Measurements from ENCODE around the gene APBA2. TPM values are rescaled to one million over a fixed set of nuclear protein-coding genes. Genes with fewer than 3 reads are reported as not detected.

APBA2 gene
- total RNA-seq, 5 donors from 2014 or later (not counting 1 experiment from before 2014, with no cell fraction given): 78.9 to 118 (median 94.9) TPM

DNA sequence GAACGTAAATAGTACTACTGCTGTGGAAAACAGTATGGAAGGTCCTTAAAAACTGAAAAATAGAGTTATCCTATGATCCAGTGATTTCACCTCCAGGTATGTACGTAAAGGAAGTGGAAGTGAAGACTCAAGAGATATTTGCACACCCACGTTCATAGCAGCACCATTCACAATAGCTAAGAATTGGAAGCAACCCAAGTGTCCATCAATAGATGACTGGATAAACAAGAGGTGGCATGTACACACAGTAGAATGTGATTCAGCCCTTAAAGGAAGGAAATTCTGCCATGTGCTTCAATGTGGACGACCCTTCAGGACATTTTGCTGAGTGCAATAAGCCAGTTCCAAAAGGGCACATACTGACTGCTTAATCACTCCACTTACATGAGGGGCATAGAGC, 188.3 kb downstream of the APBA2 start:
- Mint-ChIP-seq H3K9me3 (peaks cover 0 to 4% (median 2%) of the 10 kb centered on the region in 3 donors), H3K27ac (no peak overlapping the region), H3K36me3 (peaks cover 41% of the 10 kb centered on the region), H3K27me3 (no peaks in the 10 kb centered on the region), H3K4me3 (no peak overlapping the region), H3K4me1 (peaks cover 0 to 5% (median 5%) of the 10 kb centered on the region in 3 donors)
- no CpG with 5 or more reads among the region's 4 CpGs for WGBS (ENCODE audit: insufficient coverage)
- Histone ChIP-seq H3K27ac (ENCODE audit: low read length) (no peak overlapping the region), H3K9me3 (no peaks in the 10 kb centered on the region), H3K27me3 (replicated peaks in 1 of 2; ENCODE audit: control insufficient read depth in 2 of 2, extremely low read depth in 1 of 2, insufficient read depth in 2 of 2, low read length in 1 of 2) (no peaks in the 10 kb centered on the region), H3K4me3 (ENCODE audit: control insufficient read depth in 1 of 2, extremely low read depth in 1 of 2, low read length in 1 of 2) (no peak overlapping the region), H3K36me3 (ENCODE audit: control insufficient read depth in 2 of 2, extremely low read depth in 1 of 2, insufficient read depth in 1 of 2, low read length in 1 of 2) (peaks cover 4 to 23% of the 10 kb centered on the region in 2 donors), H3K4me1 (ENCODE audit: control insufficient read depth in 1 of 2, extremely low read depth in 1 of 2, insufficient read depth in 2 of 2, low read length in 2 of 2) (no peaks in the 10 kb centered on the region)
- DNase-seq (no peak), ATAC-seq (replicated peaks in 1 of 4) (no peak)
- CTCF ChIA-PET: no interaction called here
- POLR2A ChIA-PET: no interaction called here

DNA sequence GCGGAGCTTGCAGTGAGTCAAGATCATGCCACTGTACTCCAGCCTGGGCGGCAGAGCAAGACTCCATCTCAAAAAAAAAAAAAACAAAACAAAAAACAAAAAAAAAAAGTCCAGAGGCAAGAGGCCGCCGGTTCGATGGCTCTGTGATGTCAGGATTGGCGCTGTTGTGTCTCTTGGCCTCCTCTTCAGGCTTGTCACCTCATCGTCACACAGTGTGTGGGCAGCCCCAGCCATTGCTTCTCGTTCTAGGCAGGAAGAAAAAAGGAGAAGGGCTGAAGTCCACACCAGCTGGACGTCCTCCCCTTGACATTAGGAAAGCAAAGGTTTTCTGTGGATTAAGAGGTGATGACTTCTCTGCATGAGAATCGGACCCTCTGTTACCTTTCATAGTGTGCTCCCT, 192.8 kb downstream of the APBA2 start:
- ATAC-seq (replicated peaks in 1 of 4) (no peak), DNase-seq (no peak)
- H3K4me1 ChIP-seq (ENCODE audit: control insufficient read depth in 1 of 2, extremely low read depth in 1 of 2, insufficient read depth in 2 of 2, low read length in 2 of 2): no peaks in the 10 kb centered on the region
- CTCF ChIA-PET: interaction anchor here in 1 of 2 donors (0.5 to 0.6 kb wide), 2 partner anchors 12 to 542 kb away, joined by 3 to 4 read pairs; no protein-coding TSS in a partner anchor
- 94% methylated on average over 6 of the region's 10 CpGs for whole genome bisulfite sequencing (ENCODE audit: insufficient coverage)
- no peak overlapping the region for H3K4me3 Mint-ChIP-seq
- peaks cover 50% of the 10 kb centered on the region for H3K36me3 Mint-ChIP-seq
- H3K9me3 ChIP-seq: no peaks in the 10 kb centered on the region
- no peak overlapping the region for H3K27ac ChIP-seq (ENCODE audit: low read length)
- peaks cover 0 to 2% (median 0%) of the 10 kb centered on the region in 3 donors for H3K4me1 Mint-ChIP-seq
- H3K27me3 ChIP-seq (replicated peaks in 1 of 2; ENCODE audit: control insufficient read depth in 2 of 2, extremely low read depth in 1 of 2, insufficient read depth in 2 of 2, low read length in 1 of 2): no peaks in the 10 kb centered on the region
- no peak overlapping the region for H3K4me3 ChIP-seq (ENCODE audit: control insufficient read depth in 1 of 2, extremely low read depth in 1 of 2, low read length in 1 of 2)
- H3K36me3 ChIP-seq (ENCODE audit: control insufficient read depth in 2 of 2, extremely low read depth in 1 of 2, insufficient read depth in 1 of 2, low read length in 1 of 2): peaks cover 7 to 28% of the 10 kb centered on the region in 2 donors
- H3K9me3 Mint-ChIP-seq: no peaks in the 10 kb centered on the region
- POLR2A ChIA-PET: no interaction called here
- no peaks in the 10 kb centered on the region for H3K27me3 Mint-ChIP-seq
- no peak overlapping the region for H3K27ac Mint-ChIP-seq

DNA sequence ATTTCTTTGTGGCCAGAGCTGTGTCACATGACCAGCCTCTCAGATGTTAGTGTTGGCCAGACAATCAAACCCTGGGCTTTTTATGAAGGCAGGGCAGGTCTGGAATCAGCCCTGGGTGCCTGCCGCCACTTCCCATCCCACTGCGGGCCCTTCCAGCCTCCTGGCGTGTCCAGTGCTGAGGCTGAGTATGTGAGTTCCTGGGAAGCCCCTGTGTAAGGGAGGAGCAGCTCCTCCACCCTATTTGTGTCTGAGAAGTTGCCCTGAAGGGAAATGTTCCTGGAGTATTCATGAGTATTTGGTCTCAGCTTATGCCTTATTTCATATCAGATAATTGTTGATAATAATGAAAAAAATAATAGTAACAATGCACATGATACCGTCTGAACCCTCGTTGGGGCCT, 193.7 kb downstream of the APBA2 start:
- ATAC-seq (replicated peaks in 1 of 4): no peak
- no CpG with 5 or more reads among the region's 5 CpGs for WGBS (ENCODE audit: insufficient coverage)
- ChIA-PET POLR2A (interaction anchor here (0.6 kb wide), 2 partner anchors 806 to 848 kb away, joined by 3 read pairs; no protein-coding TSS in a partner anchor), CTCF (no interaction called here)
- Mint-ChIP-seq H3K4me3 (no peak overlapping the region), H3K9me3 (peaks cover 0 to under 1% (median 0%) of the 10 kb centered on the region in 3 donors), H3K27me3 (no peaks in the 10 kb centered on the region), H3K4me1 (no peaks in the 10 kb centered on the region), H3K27ac (no peak overlapping the region), H3K36me3 (peaks cover 52% of the 10 kb centered on the region)
- no peaks in the 10 kb centered on the region for H3K27me3 ChIP-seq (replicated peaks in 1 of 2; ENCODE audit: control insufficient read depth in 2 of 2, extremely low read depth in 1 of 2, insufficient read depth in 2 of 2, low read length in 1 of 2)
- no peaks in the 10 kb centered on the region for H3K4me1 ChIP-seq (ENCODE audit: control insufficient read depth in 1 of 2, extremely low read depth in 1 of 2, insufficient read depth in 2 of 2, low read length in 2 of 2)
- H3K4me3 ChIP-seq (ENCODE audit: control insufficient read depth in 1 of 2, extremely low read depth in 1 of 2, low read length in 1 of 2): no peak overlapping the region
- no peak for DNase-seq
- H3K36me3 ChIP-seq (ENCODE audit: control insufficient read depth in 2 of 2, extremely low read depth in 1 of 2, insufficient read depth in 1 of 2, low read length in 1 of 2): peaks cover 7 to 28% of the 10 kb centered on the region in 2 donors
- no peak overlapping the region for H3K27ac ChIP-seq (ENCODE audit: low read length)
- H3K9me3 ChIP-seq: no peaks in the 10 kb centered on the region

GRCh38 chr15:29081781-29082180, 196.0 kb downstream of the APBA2 start:
- H3K9me3 Mint-ChIP-seq: peaks cover 0 to 3% (median 0%) of the 10 kb centered on the region in 3 donors
- no peaks in the 10 kb centered on the region for H3K4me1 ChIP-seq (ENCODE audit: control insufficient read depth in 1 of 2, extremely low read depth in 1 of 2, insufficient read depth in 2 of 2, low read length in 2 of 2)
- CTCF ChIA-PET: interaction anchor here in 1 of 2 donors (0.9 kb wide), 1 partner anchor 19 kb away, joined by 3 read pairs; no protein-coding TSS in a partner anchor
- H3K27ac Mint-ChIP-seq: no peak overlapping the region
- DNase-seq (no peak), ATAC-seq (replicated peaks in 1 of 4) (no peak)
- no peaks in the 10 kb centered on the region for H3K27me3 ChIP-seq (replicated peaks in 1 of 2; ENCODE audit: control insufficient read depth in 2 of 2, extremely low read depth in 1 of 2, insufficient read depth in 2 of 2, low read length in 1 of 2)
- peaks cover 44% of the 10 kb centered on the region for H3K36me3 Mint-ChIP-seq
- no peak overlapping the region for H3K4me3 Mint-ChIP-seq
- H3K9me3 ChIP-seq: no peaks in the 10 kb centered on the region
- H3K27me3 Mint-ChIP-seq: no peaks in the 10 kb centered on the region
- WGBS (ENCODE audit: insufficient coverage): 100% methylated on average over 2 of the region's 10 CpGs
- H3K4me1 Mint-ChIP-seq: peaks cover 8 to 14% (median 10%) of the 10 kb centered on the region in 3 donors
- POLR2A ChIA-PET: interaction anchor here in 1 of 2 donors (0.6 kb wide), 1 partner anchor 765 kb away, joined by 3 read pairs; no protein-coding TSS in a partner anchor
- no peak overlapping the region for H3K4me3 ChIP-seq (ENCODE audit: control insufficient read depth in 1 of 2, extremely low read depth in 1 of 2, low read length in 1 of 2)
- peaks cover 7 to 14% of the 10 kb centered on the region in 2 donors for H3K36me3 ChIP-seq (ENCODE audit: control insufficient read depth in 2 of 2, extremely low read depth in 1 of 2, insufficient read depth in 1 of 2, low read length in 1 of 2)
- H3K27ac ChIP-seq (ENCODE audit: low read length): no peak overlapping the region

DNA sequence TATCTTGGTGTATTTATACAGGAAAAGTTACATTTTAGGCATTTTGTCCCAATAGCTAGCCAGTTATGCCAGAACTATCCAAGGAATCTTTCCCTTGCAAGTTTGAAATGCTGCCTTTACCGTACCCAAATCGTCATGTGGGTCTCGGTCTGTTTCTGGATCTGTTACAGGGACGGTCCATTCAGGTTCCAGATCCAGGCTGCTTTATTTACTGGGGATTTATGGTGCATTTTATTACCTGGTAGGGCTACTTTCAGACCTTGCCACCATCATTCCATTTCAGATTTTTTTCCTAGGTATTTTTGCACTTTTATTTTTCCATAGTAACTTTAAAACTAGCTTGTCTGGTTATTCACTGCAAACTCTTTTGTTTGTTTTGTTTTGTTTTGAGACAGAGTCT, 197.4 kb downstream of the APBA2 start:
- DNase-seq (no peak), ATAC-seq (replicated peaks in 1 of 4) (no peak)
- ChIA-PET CTCF (interaction anchor here (0.6 to 1.2 kb wide), 4 partner anchors 15 to 290 kb away, joined by 3 to 4 read pairs (median 3); no protein-coding TSS in a partner anchor), POLR2A (no interaction called here)
- Histone ChIP-seq H3K27me3 (replicated peaks in 1 of 2; ENCODE audit: control insufficient read depth in 2 of 2, extremely low read depth in 1 of 2, insufficient read depth in 2 of 2, low read length in 1 of 2) (no peaks in the 10 kb centered on the region), H3K27ac (ENCODE audit: low read length) (no peak overlapping the region), H3K36me3 (ENCODE audit: control insufficient read depth in 2 of 2, extremely low read depth in 1 of 2, insufficient read depth in 1 of 2, low read length in 1 of 2) (peaks cover 7 to 8% of the 10 kb centered on the region in 2 donors), H3K9me3 (no peaks in the 10 kb centered on the region), H3K4me1 (ENCODE audit: control insufficient read depth in 1 of 2, extremely low read depth in 1 of 2, insufficient read depth in 2 of 2, low read length in 2 of 2) (peaks cover 0 to 10% of the 10 kb centered on the region in 2 experiments), H3K4me3 (ENCODE audit: control insufficient read depth in 1 of 2, extremely low read depth in 1 of 2, low read length in 1 of 2) (no peak overlapping the region)
- Mint-ChIP-seq H3K36me3 (peaks cover 38% of the 10 kb centered on the region), H3K9me3 (peaks cover 0 to 3% (median 0%) of the 10 kb centered on the region in 3 donors), H3K4me3 (no peak overlapping the region), H3K27ac (no peak overlapping the region), H3K27me3 (no peaks in the 10 kb centered on the region), H3K4me1 (peaks cover 20 to 27% (median 21%) of the 10 kb centered on the region in 3 donors)
- no CpG with 5 or more reads among the region's 4 CpGs for WGBS (ENCODE audit: insufficient coverage)

GRCh38 chr15:29083858-29084257, 198.1 kb downstream of the APBA2 start:
- no CpG with 5 or more reads among the region's 2 CpGs for WGBS (ENCODE audit: insufficient coverage)
- Histone ChIP-seq H3K27ac (ENCODE audit: low read length) (no peak overlapping the region), H3K27me3 (replicated peaks in 1 of 2; ENCODE audit: control insufficient read depth in 2 of 2, extremely low read depth in 1 of 2, insufficient read depth in 2 of 2, low read length in 1 of 2) (no peaks in the 10 kb centered on the region), H3K4me3 (ENCODE audit: control insufficient read depth in 1 of 2, extremely low read depth in 1 of 2, low read length in 1 of 2) (no peak overlapping the region), H3K4me1 (ENCODE audit: control insufficient read depth in 1 of 2, extremely low read depth in 1 of 2, insufficient read depth in 2 of 2, low read length in 2 of 2) (peaks cover 0 to 17% of the 10 kb centered on the region in 2 experiments), H3K36me3 (ENCODE audit: control insufficient read depth in 2 of 2, extremely low read depth in 1 of 2, insufficient read depth in 1 of 2, low read length in 1 of 2) (peaks cover 7% of the 10 kb centered on the region in 2 donors), H3K9me3 (no peaks in the 10 kb centered on the region)
- ChIA-PET CTCF (interaction anchor here (0.6 to 1.2 kb wide), 3 partner anchors 16 to 289 kb away, joined by 3 to 4 read pairs (median 3); no protein-coding TSS in a partner anchor), POLR2A (interaction anchor here in 1 of 2 donors (0.6 kb wide), 1 partner anchor 812 kb away, joined by 6 read pairs; no protein-coding TSS in a partner anchor)
- Mint-ChIP-seq H3K27me3 (no peaks in the 10 kb centered on the region), H3K4me1 (peaks cover 27 to 33% (median 28%) of the 10 kb centered on the region in 3 donors), H3K4me3 (no peak overlapping the region), H3K9me3 (peaks cover 0 to 3% (median 0%) of the 10 kb centered on the region in 3 donors), H3K36me3 (peaks cover 34% of the 10 kb centered on the region), H3K27ac (no peak overlapping the region)
- no peak for ATAC-seq (replicated peaks in 1 of 4)
- no peak for DNase-seq
